ENCODE measurements around the gene ENTPD5.
"Not testable (repeated sequence)": the region's sequence is repeated elsewhere in the genome, so short reads cannot be mapped to it uniquely, and the experiment has no call there.

ENTPD5 gene

DNA sequence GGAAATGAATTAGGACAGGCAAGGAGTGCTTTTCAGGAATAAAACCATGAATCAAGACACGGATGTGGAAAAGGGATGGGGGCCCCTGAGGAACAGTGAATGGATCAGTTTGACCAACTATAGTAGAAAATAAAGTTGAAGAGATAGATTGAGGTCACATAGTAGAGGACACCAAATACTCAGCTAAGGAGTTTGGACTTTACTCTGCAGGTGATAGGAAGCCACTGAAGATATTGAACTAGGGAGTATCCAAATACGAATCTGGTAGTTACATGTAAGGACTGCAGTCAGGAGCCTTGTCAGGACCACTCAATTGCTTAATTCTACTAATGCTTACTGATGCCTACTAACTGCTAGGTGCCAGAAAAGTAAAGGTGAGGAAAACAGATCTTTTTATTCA is 20.4 kb downstream of the ENTPD5 start:
- TF ChIP-seq, protein P1, sequence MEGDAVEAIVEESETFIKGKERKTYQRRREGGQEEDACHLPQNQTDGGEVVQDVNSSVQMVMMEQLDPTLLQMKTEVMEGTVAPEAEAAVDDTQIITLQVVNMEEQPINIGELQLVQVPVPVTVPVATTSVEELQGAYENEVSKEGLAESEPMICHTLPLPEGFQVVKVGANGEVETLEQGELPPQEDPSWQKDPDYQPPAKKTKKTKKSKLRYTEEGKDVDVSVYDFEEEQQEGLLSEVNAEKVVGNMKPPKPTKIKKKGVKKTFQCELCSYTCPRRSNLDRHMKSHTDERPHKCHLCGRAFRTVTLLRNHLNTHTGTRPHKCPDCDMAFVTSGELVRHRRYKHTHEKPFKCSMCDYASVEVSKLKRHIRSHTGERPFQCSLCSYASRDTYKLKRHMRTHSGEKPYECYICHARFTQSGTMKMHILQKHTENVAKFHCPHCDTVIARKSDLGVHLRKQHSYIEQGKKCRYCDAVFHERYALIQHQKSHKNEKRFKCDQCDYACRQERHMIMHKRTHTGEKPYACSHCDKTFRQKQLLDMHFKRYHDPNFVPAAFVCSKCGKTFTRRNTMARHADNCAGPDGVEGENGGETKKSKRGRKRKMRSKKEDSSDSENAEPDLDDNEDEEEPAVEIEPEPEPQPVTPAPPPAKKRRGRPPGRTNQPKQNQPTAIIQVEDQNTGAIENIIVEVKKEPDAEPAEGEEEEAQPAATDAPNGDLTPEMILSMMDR (IDR thresholded peaks at IDR 0.05): no peak
- Histone ChIP-seq H3K27ac (no peak overlapping the region), H3K4me3 (no peak overlapping the region)
- no peak for DNase-seq (ENCODE audit: low spot score)

DNA sequence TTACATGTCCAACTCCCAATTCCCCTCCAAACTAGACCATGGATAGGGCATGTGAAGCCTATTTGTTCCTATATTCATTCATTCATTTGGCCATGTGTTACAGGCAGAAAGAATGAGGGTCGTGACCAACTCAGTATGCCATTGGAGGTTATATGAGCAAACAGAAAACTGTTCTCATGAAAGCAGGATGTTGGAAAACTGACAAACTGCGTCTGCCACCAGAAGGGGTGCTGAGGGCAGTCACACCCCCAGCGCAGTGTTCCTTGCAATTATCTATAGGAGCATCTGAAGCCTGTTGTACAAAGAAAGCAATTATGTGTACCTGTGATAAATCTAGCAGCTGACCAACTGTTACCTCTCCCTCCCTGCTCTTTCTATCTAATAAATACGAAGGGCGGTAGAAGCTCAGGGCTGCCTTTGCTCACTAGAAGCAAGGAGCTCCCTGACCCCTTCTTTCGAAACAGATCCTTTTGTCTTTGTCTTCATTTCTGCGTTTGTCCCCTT is 21.1 kb downstream of the ENTPD5 start:
- no peak overlapping the region for H3K27ac ChIP-seq
- DNase-seq (ENCODE audit: low spot score): no peak
- no peak overlapping the region for H3K4me3 ChIP-seq
- TF ChIP-seq, protein P1 (IDR thresholded peaks at IDR 0.05): no peak

DNA sequence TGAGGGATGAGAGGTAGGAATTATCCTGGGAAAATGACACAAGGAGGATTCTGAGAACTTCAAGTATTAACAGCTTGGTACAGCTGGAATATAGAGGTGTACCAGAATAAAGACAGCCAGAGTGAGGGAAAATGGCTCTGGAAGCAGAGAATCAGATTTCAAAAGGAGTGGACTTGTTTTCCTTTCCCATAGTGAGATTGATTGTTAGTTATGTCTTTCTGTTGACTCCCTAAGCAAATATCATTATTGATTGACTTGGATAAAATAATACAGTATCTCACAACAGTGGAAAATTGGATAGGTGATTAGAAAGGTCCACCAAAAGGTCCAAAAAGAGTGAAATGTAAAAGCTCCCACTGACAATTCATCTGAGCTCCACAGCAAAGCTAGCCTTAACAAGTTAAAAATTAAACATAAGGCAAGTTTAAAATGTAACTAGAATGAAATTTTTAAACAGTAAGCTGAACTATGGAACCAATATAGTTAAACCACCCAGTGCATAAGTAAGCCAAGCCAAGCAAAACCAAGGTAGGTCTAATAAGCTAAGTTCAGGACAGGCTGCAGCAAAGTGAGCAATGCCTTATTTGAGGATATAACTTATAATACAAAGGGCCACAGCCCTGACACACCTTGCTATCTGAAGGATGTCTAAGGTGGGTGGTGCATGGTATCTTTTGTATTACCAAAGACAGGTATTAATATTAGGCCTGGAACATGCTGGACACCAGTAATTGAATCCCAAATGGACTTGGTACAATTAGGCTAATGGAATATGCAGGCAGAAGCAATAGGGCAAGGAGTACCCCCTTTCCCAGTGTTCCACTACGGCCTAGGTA is 21.8 kb downstream of the ENTPD5 start:
- no peak for DNase-seq (ENCODE audit: low spot score)
- Histone ChIP-seq H3K4me3 (no peak overlapping the region), H3K27ac (no peak overlapping the region)
- TF ChIP-seq, protein P1 (IDR thresholded peaks at IDR 0.05): no peak

DNA sequence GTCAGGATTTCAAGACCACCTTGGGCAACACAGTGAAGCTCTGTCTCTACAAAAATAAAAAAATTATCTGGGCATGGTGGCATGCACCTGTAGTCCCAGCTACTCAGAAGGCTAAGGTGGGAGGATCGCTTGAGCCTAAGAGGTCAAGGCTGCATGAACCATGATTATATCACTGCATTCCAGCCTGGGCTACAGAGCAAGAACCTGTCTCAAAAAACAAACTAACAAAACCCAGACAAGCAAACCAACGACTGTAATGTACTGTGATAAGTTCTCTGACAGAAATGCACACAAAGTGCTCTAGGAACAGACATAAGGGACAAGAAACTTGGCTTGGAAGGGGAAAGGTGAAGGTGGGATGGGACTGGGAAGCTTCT is 22.4 kb downstream of the ENTPD5 start:
- no peak overlapping the region for H3K27ac ChIP-seq
- no peak overlapping the region for H3K4me3 ChIP-seq
- DNase-seq (ENCODE audit: low spot score): no peak
- TF ChIP-seq, protein P1 (IDR thresholded peaks at IDR 0.05): no peak

DNA sequence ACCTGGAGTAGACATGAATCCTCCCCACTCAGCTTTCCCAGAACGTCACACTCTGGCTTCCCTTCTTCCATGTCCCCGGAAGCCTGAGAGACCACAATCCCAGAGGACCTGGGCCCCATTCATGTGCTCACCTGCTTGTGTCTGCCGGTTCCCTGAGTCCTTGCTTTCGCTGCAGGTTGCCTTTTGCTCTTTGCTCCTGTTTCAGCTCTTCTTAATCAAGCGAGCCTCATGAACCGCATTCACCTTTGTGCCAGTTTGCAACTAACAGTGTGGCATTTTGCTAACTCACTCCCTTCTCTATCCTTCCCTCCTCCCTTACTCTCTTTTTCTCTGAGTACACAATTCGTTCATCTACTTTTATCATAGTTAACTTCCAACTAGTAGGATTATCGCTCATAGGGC is 23.1 kb downstream of the ENTPD5 start:
- no peak overlapping the region for H3K27ac ChIP-seq
- TF ChIP-seq, protein P1 (IDR thresholded peaks at IDR 0.05): no peak
- no peak for DNase-seq (ENCODE audit: low spot score)

DNA sequence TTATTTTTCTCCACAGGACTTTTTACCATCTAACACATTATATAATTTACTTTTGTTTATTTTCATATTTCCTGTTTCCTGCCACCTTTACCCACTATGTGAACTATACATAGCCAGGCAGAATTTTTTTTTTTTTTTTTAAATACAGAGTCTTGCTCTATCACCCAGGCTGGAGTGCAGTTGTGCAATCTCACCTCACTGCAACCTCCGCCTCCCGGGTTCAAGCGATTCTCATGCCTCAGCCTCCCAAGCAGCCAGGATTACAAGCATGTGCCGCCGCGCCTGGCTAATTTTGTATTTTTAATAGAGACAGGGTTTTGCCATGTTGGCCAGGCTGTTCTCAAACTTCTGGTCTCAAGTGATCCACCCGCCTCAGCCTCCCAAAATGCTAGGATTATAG is 24.2 kb downstream of the ENTPD5 start:
- not testable (repeated sequence) for DNase-seq (ENCODE audit: low spot score); H3K4me3 ChIP-seq; H3K27ac ChIP-seq

More for the DNA sequence above, 23.1 kb downstream of the ENTPD5 start:
- H3K4me3 ChIP-seq: no peak overlapping the region

DNA sequence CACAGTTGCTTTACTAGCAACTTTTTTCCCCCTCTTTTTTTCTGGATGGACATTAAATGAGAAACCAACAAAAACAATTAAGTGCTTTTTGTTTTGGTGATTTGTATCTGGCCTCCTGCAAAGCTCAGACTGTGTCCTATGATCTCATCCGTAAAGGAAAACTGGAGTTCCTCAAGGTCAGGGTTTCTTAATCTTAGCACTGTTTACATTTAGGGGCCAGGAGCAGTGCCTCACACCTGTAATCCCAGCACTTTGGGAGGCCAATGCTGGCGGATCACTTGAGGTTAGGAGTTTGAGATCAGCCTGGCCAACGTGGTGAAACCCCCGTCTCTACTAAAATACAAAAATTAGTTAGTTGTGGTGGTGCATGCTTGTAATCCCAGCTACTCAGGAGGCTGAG is 28.0 kb downstream of the ENTPD5 start:
- DNase-seq (ENCODE audit: low spot score): no peak
- H3K27ac ChIP-seq: no peak overlapping the region
- TF ChIP-seq, protein P1 (IDR thresholded peaks at IDR 0.05): no peak
- no peak overlapping the region for H3K4me3 ChIP-seq

DNA sequence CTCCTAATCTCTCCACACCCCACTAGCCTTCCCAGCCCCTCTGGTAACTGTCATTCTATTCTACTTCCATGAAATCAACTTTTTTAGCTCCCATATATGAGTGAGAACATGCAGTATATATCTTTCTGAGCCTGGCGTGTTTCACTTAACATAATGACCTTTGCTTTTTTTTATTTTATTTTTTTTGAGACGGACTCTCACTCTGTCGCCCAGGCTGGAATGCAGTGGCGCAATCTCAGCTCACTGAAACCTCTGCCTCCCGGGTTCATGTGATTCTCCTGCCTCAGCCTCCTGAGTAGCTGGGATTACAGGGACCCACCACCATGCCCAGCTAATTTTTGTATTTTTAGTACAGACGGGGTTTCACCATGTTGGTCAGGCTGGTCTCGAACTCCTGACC is 30.4 kb downstream of the ENTPD5 start:
- DNase-seq (ENCODE audit: low spot score); H3K27ac ChIP-seq: not testable (repeated sequence)

More for the DNA sequence above, 30.4 kb downstream of the ENTPD5 start:
- H3K4me3 ChIP-seq: not testable (repeated sequence)
